ENCODE data around the gene PRTG. TPM values are rescaled to one million over a fixed set of nuclear protein-coding genes. Genes with fewer than 3 reads are reported as not detected.

PRTG gene
- total RNA-seq, 6 donors from 2014 or later, result 5.9 to 50.6 (median 17.6) TPM

DNA sequence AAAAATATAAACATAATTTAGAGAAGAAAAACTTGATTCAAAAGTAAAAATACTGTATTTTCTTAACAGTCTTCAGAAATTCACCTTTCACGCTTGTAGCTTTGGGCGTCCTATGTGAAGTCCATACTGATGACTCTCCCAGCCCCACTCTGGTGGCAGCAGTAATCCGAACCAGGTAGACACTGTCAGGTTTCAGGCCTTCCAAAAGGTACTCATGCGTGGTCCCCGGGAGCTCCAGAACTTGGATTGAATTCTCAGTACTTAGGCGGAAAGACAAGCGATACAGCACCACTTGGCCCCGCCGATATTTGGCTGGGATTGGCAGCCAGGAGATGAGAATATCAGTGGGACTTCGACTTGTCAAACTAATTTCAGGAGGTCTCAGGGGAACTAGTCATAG is 69.7 kb downstream of the PRTG start:
- no peak for DNase-seq
- Histone ChIP-seq H3K27me3 (no peaks in the 10 kb centered on the region), H3K36me3 (no peaks in the 10 kb centered on the region), H3K9me3 (no peaks in the 10 kb centered on the region), H3K4me3 (no peak overlapping the region), H3K4me1 (no peaks in the 10 kb centered on the region), H3K27ac (no peak overlapping the region)
- ATAC-seq (ENCODE audit: low FRiP score in 2 of 2), result no peak
- TF ChIP-seq POLR2A (IDR thresholded peaks at IDR 0.05) (no peak), EP300 (IDR thresholded peaks at IDR 0.05) (no peak), POLR2AphosphoS5 (IDR thresholded peaks at IDR 0.05) (no peak), CTCF (IDR thresholded peaks at IDR 0.05) (no peak)
- whole genome bisulfite sequencing, 2 donors, result 91 to 93% methylated on average over 10 of the region's 10 CpGs

GRCh38 chr15:55669270-55669669 is 73.7 kb downstream of the PRTG start:
- DNase-seq, result no peak

GRCh38 chr15:55665605-55666227 is 77.2 kb downstream of the PRTG start:
- no peaks in the 10 kb centered on the region for H3K27me3 ChIP-seq
- H3K4me3 ChIP-seq, result no peak overlapping the region
- H3K9me3 ChIP-seq, result no peaks in the 10 kb centered on the region
- no peak overlapping the region for H3K27ac ChIP-seq
- ATAC-seq (ENCODE audit: low FRiP score in 2 of 2) (no peak), DNase-seq (no peak)
- H3K4me1 ChIP-seq, result peaks cover 0 to 6% (median 2%) of the 10 kb centered on the region in 4 donors
- no peaks in the 10 kb centered on the region for H3K36me3 ChIP-seq
- WGBS, 2 donors, result 88 to 94% methylated on average over 4 of the region's 4 CpGs
- TF ChIP-seq POLR2A (IDR thresholded peaks at IDR 0.05), result no peak
- no peak for TF ChIP-seq EP300 (IDR thresholded peaks at IDR 0.05)
- no peak for TF ChIP-seq CTCF (IDR thresholded peaks at IDR 0.05)
- no peak for TF ChIP-seq POLR2AphosphoS5 (IDR thresholded peaks at IDR 0.05)

More at GRCh38 chr15:55669270-55669669, 73.7 kb downstream of the PRTG start:
- Histone ChIP-seq H3K4me3 (no peak overlapping the region), H3K9me3 (no peaks in the 10 kb centered on the region), H3K27ac (no peak overlapping the region), H3K4me1 (no peaks in the 10 kb centered on the region), H3K36me3 (no peaks in the 10 kb centered on the region), H3K27me3 (no peaks in the 10 kb centered on the region)
- TF ChIP-seq EP300 (IDR thresholded peaks at IDR 0.05) (no peak), CTCF (IDR thresholded peaks at IDR 0.05) (no peak)
- WGBS, 2 donors, result 62 to 78% methylated on average over 3 of the region's 3 CpGs
- ATAC-seq (ENCODE audit: low FRiP score in 2 of 2), result no peak

GRCh38 chr15:55661428-55661827 is 81.5 kb downstream of the PRTG start:
- no peak for ATAC-seq (ENCODE audit: low FRiP score in 2 of 2)
- H3K9me3 ChIP-seq, result no peaks in the 10 kb centered on the region

More at GRCh38 chr15:55661428-55661827, 81.5 kb downstream of the PRTG start:
- no peak overlapping the region for H3K27ac ChIP-seq
- no peaks in the 10 kb centered on the region for H3K27me3 ChIP-seq
- no peak for DNase-seq
- H3K36me3 ChIP-seq, result no peaks in the 10 kb centered on the region
- H3K4me3 ChIP-seq, result no peak overlapping the region
- TF ChIP-seq POLR2A (IDR thresholded peaks at IDR 0.05), result no peak
- TF ChIP-seq CTCF (IDR thresholded peaks at IDR 0.05), result no peak
- no peak for TF ChIP-seq EP300 (IDR thresholded peaks at IDR 0.05)
- TF ChIP-seq POLR2AphosphoS5 (IDR thresholded peaks at IDR 0.05), result no peak
- H3K4me1 ChIP-seq, result peaks cover 0 to 6% (median 2%) of the 10 kb centered on the region in 4 donors
